ENCODE results near the gene NDUFA7.
A peak's percentile ranks its signal among the peaks of the same experiment; 100 is the strongest.

NDUFA7 gene

DNA sequence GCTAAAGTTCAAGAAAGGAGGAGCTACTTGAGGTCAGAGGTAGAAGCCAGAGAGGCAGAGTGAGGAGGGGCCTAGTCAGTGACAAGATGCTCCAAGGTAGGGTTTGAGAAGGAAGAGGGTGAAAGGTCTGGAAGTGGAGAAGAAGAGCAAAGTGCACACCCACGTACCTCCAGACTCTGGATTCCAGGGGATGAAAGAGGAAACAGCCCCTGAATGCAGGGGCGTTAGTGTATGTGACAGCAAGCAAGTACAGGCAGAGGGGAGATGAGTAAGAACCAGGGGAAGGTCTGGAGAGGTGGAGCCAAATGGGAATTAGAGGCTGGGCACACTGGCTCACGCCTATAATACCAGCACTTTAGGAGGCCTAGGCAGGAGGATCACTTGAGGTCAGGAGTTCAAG lies 8.8 kb upstream of the NDUFA7 start:
- TF ChIP-seq ZFX (IDR thresholded peaks at IDR 0.05): no peak
- TF ChIP-seq, protein P1, sequence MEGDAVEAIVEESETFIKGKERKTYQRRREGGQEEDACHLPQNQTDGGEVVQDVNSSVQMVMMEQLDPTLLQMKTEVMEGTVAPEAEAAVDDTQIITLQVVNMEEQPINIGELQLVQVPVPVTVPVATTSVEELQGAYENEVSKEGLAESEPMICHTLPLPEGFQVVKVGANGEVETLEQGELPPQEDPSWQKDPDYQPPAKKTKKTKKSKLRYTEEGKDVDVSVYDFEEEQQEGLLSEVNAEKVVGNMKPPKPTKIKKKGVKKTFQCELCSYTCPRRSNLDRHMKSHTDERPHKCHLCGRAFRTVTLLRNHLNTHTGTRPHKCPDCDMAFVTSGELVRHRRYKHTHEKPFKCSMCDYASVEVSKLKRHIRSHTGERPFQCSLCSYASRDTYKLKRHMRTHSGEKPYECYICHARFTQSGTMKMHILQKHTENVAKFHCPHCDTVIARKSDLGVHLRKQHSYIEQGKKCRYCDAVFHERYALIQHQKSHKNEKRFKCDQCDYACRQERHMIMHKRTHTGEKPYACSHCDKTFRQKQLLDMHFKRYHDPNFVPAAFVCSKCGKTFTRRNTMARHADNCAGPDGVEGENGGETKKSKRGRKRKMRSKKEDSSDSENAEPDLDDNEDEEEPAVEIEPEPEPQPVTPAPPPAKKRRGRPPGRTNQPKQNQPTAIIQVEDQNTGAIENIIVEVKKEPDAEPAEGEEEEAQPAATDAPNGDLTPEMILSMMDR (conservative IDR thresholded peaks at IDR 0.05): no peak

DNA sequence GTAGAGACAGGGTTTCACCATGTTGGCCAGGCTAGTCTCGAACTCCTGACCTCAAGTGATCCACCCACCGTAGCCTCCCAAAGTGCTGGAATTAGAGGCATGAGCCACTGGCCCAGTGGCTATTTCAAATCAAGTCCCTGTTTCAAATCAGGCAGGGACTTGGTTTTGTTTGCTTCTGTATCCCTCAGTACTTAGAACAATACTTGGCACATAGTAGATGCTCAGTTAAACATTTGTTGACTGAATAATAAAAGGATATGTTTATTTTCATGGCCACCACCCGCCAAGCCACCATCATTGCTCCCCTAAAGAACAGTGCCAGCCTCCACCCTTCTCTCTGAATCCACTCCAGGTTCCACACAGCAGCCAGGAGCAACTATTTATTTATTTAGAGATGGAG lies 4.3 kb upstream of the NDUFA7 start:
- TF ChIP-seq, protein P1 (conservative IDR thresholded peaks at IDR 0.05): no peak
- no peak for TF ChIP-seq ZFX (IDR thresholded peaks at IDR 0.05)

More for the DNA sequence above, 8.8 kb upstream of the NDUFA7 start:
- peak overlapping the region; percentile 13 for H3K27ac ChIP-seq

DNA sequence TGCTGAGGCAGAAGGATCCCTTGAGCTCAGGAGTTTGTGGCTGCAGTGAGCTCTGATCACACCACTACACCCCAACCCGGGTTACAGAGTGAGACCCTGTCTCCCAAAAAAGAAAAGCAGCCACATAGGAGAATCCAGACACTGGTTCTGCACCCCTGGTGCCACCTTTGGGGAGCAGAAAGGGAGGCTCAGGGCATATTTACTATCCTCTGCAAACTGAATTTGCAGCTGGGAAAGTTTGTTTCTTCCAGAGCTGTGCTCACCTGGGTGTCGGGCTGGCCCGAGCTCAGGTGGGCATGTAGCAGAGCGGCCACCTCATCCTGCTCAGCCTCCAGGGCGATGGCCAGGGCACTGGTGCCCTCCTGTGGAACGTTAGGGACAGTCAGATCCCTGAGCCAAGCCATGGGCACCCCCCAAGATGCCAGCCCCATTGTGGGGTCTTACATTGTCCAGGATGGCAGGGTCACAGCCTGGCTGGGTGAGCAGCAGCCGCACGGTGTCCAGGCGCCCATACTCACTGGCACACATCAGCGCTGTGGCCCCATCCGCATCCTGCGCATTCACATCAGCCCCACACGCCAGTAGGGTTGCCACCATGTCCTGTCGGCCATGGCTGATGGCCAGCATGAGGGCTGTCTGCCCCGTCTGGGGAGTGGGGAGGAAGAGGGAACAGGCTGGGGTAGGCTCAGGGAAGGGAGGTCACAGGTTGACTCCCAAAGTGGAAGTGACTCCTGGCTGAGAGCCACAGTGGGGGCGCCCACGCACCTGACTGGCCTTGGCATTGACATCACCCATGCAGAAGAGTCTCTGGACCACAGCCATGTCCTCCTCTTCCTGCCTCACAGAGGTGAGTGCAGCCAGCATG lies 3.2 kb upstream of the NDUFA7 start:
- H3K27ac ChIP-seq: no peak overlapping the region

More for the DNA sequence above, 4.3 kb upstream of the NDUFA7 start:
- H3K27ac ChIP-seq: no peak overlapping the region

DNA sequence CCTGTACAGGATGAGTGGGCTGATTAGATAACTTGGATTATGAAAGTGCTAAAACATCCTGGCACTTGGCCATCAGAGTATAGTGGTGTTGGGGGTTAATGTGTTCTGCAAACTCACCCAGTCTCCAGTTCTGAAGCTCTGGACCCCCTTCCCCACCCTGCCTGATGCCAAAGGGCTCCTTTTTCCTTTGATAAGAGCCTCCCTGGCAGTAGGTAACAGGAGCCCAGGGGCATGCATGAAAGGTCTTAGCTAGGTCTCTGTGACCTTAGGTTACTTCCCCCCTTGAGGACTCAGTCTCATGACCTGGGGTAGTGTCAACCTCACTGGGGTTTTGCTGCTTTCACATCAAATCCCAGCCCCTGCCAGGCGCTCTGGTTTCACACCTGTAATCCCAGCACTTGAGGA lies 2.6 kb upstream of the NDUFA7 start:
- no peak overlapping the region for H3K27ac ChIP-seq
- TF ChIP-seq, protein P1 (conservative IDR thresholded peaks at IDR 0.05): no peak
- no peak for TF ChIP-seq ZFX (IDR thresholded peaks at IDR 0.05)

More for the DNA sequence above, 3.2 kb upstream of the NDUFA7 start:
- TF ChIP-seq, protein P1 (conservative IDR thresholded peaks at IDR 0.05): no peak
- TF ChIP-seq ZFX (IDR thresholded peaks at IDR 0.05): no peak

DNA sequence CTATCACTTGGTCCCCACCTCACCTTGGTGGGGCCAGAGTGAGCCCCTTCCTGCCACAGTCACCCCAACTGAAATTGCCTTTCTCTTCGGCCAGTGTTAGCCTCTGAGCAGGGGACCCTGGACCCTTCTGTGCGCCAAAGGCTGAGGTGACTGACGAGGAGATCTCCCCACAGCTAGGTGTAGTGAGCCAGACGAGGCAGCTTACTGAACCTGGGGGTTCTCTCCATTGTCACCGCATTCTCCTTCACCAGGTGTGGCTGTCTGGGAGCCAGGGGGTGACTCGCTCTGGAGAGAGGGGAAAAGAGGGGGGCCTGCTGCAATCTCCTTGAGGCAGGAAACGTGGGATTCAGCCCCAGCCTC lies 1.4 kb upstream of the NDUFA7 start:
- H3K27ac ChIP-seq: peak overlapping the region; percentile 96
- TF ChIP-seq, protein P1 (conservative IDR thresholded peaks at IDR 0.05): no peak
- no peak for TF ChIP-seq ZFX (IDR thresholded peaks at IDR 0.05)

DNA sequence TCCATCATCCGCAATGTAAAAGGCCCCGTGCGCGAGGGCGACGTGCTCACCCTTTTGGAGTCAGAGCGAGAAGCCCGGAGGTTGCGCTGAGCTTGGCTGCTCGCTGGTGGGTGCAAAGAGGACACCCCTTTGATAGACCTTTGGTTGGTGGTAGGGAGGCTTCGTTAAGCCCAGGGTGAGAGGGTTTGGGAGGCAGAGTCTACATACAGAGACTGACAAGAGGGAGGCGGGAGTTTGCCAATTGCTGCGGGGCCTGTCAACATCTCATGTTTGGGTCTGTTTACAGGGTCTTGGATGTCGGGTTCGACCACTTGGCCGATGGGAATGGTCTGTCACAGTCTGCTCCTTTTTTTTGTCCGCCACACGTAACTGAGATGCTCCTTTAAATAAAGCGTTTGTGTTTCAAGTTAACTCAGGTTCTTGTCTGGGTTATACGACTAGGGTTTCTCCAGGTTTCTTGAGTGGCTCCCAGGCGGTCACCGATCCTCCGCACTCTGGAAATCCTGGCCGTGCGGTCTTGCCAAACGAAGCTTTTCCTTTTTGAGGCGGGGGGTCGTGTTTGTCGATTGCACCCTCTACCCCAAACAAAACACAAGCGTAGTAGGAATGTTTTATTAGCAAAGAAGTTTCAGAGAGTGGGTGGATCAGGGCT lies 937 bp upstream of the NDUFA7 start:
- H3K27ac ChIP-seq: peak overlapping the region; percentile 96
- TF ChIP-seq, protein P1 (conservative IDR thresholded peaks at IDR 0.05): no peak
- no peak for TF ChIP-seq ZFX (IDR thresholded peaks at IDR 0.05)

DNA sequence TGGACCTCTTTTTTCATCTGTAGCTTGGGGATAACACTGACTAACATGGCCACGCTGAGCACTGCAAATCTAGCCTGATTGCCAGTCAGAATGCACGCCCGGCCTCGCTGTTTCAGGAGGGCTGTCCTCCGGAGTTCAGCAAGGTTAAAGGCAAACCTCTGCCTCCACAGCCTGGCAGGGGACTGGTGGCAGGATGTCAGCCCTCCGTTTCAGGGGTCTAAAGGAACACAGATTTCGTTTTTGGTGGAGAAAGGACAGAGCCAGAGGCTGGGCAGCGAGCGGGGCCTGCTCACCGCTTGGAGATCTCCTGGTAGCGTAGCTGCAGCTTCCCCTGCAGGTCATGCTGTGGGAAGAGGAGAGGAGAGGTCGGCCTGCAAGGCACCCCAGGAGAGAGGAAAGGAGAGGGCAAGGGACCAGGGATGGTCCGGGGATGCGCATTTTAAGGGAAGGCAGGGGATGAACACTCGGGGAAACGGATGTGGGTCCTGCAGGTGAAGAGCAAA lies 560 bp downstream of the NDUFA7 start:
- no peak for TF ChIP-seq ZFX (IDR thresholded peaks at IDR 0.05)
- TF ChIP-seq, protein P1 (conservative IDR thresholded peaks at IDR 0.05): no peak
- peak overlapping the region; percentile 96 for H3K27ac ChIP-seq

Data from C4-2B (cell line).